Right atrium auricular region (tissue), 2 donors: ENCODE data around the gene BRD3. TPM values are rescaled to one million over a fixed set of nuclear protein-coding genes. Genes with fewer than 3 reads are reported as not detected.

Experiments
- DNase-seq: peaks from one replicate; pipeline ENCODE4 v3.0.0-alpha.2; 2019; ENCODE audit warnings: low spot score
- H3K27ac ChIP-seq, 2 donors: fragments of 200-600 bp; sonication (generic); 1 replicate in 1 of 2; 2 replicates in 1 of 2; pipeline ENCODE4 v1.5.1; 2016 to 2019
- H3K27me3 ChIP-seq, 2 donors: fragments of 200-600 bp; sonication (generic); one replicate each; pipeline versions ENCODE4 v1.5.1 to v1.6.0; 2017 to 2019
- H3K36me3 ChIP-seq: fragments of 200-600 bp; sonication (generic); one replicate; pipeline ENCODE4 v1.5.1; 2016
- H3K4me1 ChIP-seq, 2 donors: fragments of 200-600 bp; sonication (generic); one replicate each; pipeline versions ENCODE4 v1.5.1 to v1.6.0; 2017 to 2019
- H3K4me3 ChIP-seq, 2 donors: fragments of 200-600 bp; sonication (generic); 1 replicate in 1 of 2; 2 replicates in 1 of 2; pipeline ENCODE4 v1.5.1; 2017 to 2019; ENCODE audit warnings: mild to moderate bottlenecking in 1 of 2, moderate library complexity in 1 of 2
- H3K9me3 ChIP-seq, 2 donors: fragments of 200-600 bp; sonication (generic); one replicate each; pipeline ENCODE4 v1.5.1; 2019
- CTCF ChIP-seq, 2 donors: fragments of 200-600 bp; sonication (generic); IDR thresholded peaks; one replicate each; pipeline ENCODE4 v1.5.1; 2019; ENCODE audit warnings: antibody characterized with exemption in 2 of 2
- total RNA-seq, 2 donors: library from RNA; depleted of rRNA; stranded (reverse); fragments of >200 nt; gene quantifications; one replicate each; pipeline ENCODE4 v1.1.0, GENCODE V29; 2016

The BRD3 gene
- total RNA-seq, 2 donors from 2014 or later, result 14.1 to 18.5 TPM

- Histone ChIP-seq H3K4me3 (no peak overlapping the region), H3K9me3 (no peaks in the 10 kb centered on the region), H3K27me3 (no peaks in the 10 kb centered on the region), H3K36me3 (no peaks in the 10 kb centered on the region), H3K4me1 (no peaks in the 10 kb centered on the region), H3K27ac (no peak overlapping the region)
- DNase-seq, result no peak
- TF ChIP-seq CTCF (IDR thresholded peaks at IDR 0.05), result no peak
Measured at GRCh38 chr9:134100040-134100439, 32.2 kb upstream of the BRD3 start.

GRCh38 chr9:134099123-134099761 lies 31.4 kb upstream of the BRD3 start:
- H3K27me3 ChIP-seq, result no peaks in the 10 kb centered on the region
- no peak overlapping the region for H3K4me3 ChIP-seq
- no peaks in the 10 kb centered on the region for H3K36me3 ChIP-seq
- peak in 1 of 2 donors; percentile 64 for TF ChIP-seq CTCF (IDR thresholded peaks at IDR 0.05)
- DNase-seq, result no peak
- no peaks in the 10 kb centered on the region for H3K4me1 ChIP-seq
- H3K9me3 ChIP-seq, result no peaks in the 10 kb centered on the region
- H3K27ac ChIP-seq, result no peak overlapping the region

GRCh38 chr9:134089972-134090371 lies 22.1 kb upstream of the BRD3 start:
- DNase-seq, result no peak
- no peak overlapping the region for H3K27ac ChIP-seq
- no peaks in the 10 kb centered on the region for H3K36me3 ChIP-seq
- no peak for TF ChIP-seq CTCF (IDR thresholded peaks at IDR 0.05)
- H3K9me3 ChIP-seq, result peaks cover 0 to 12% of the 10 kb centered on the region in 2 donors
- H3K4me1 ChIP-seq, result no peaks in the 10 kb centered on the region
- H3K4me3 ChIP-seq, result no peak overlapping the region
- H3K27me3 ChIP-seq, result no peaks in the 10 kb centered on the region

- Histone ChIP-seq H3K27me3 (no peaks in the 10 kb centered on the region), H3K4me3 (no peak overlapping the region), H3K27ac (no peak overlapping the region), H3K36me3 (no peaks in the 10 kb centered on the region), H3K9me3 (peaks cover 0 to 12% of the 10 kb centered on the region in 2 donors), H3K4me1 (no peaks in the 10 kb centered on the region)
- no peak for TF ChIP-seq CTCF (IDR thresholded peaks at IDR 0.05)
- no peak for DNase-seq
Measured at GRCh38 chr9:134088063-134088725, 20.4 kb upstream of the BRD3 start.

GRCh38 chr9:134085674-134086073 lies 17.8 kb upstream of the BRD3 start:
- Histone ChIP-seq H3K27ac (no peak overlapping the region), H3K36me3 (no peaks in the 10 kb centered on the region), H3K4me1 (no peaks in the 10 kb centered on the region), H3K4me3 (no peak overlapping the region), H3K27me3 (no peaks in the 10 kb centered on the region), H3K9me3 (peaks cover 0 to 8% of the 10 kb centered on the region in 2 donors)
- DNase-seq, result no peak
- no peak for TF ChIP-seq CTCF (IDR thresholded peaks at IDR 0.05)
